GM10248 (cell line): ENCODE data around the gene CCDC74B.
"Not testable (repeated sequence)": the region's sequence is repeated elsewhere in the genome, so short reads cannot be mapped to it uniquely, and the experiment has no call there.

Experiments
- CTCF ChIA-PET: fragments of 300-600 bp; sonication (Branson Sonifier 250); formaldehyde crosslinking; extraction: SDS; loops from one replicate; lab custom pipeline; 2021; ENCODE audit warnings: antibody characterized with exemption; lab: Yijun Ruan, JAX
- POLR2A ChIA-PET: fragments of 350-650 bp; sonication (Branson Sonifier 250); formaldehyde crosslinking; extraction: SDS; loops from one replicate; lab custom pipeline; 2020; ENCODE audit warnings: antibody characterized with exemption; lab: Yijun Ruan, JAX
- DNase-seq: peaks from one replicate; pipeline ENCODE4 v3.0.0; 2012; ENCODE audit errors: extremely low spot score
- TF ChIP-seq, protein P1 (sequence below): IDR thresholded peaks from 2 replicates; pipeline ENCODE4 v1.5.1; 2012; ENCODE audit warnings: mild to moderate bottlenecking, low read depth; ENCODE audit errors: extremely low read depth, missing control alignments, control extremely low read depth

The CCDC74B gene

DNA sequence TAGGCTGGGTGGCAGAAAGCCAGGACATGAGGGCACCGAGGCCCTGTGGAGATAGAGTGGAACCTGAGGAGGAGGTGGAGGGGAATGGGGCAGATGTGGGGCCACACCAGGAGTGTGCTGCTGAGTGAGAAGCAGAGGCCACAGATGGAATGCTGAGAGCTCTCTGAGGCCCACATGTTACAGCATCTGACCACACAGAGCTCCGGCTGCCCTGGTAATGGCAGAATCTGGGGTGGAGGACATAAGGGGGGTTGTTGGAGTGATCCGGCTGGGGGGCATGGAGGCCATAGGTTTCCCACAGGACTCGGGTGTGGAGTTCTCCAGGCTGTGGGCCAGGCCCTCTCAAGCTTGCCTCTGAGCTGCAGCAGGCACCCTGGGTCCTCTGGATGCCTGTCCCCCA is 41.0 kb upstream of the CCDC74B start:
- CTCF ChIA-PET = no interaction called here
- POLR2A ChIA-PET = interaction anchor here (1.2 kb wide), 1 partner anchor 1303 kb away, joined by 5 read pairs; no protein-coding TSS in a partner anchor
- DNase-seq = no peak
- TF ChIP-seq, protein P1, sequence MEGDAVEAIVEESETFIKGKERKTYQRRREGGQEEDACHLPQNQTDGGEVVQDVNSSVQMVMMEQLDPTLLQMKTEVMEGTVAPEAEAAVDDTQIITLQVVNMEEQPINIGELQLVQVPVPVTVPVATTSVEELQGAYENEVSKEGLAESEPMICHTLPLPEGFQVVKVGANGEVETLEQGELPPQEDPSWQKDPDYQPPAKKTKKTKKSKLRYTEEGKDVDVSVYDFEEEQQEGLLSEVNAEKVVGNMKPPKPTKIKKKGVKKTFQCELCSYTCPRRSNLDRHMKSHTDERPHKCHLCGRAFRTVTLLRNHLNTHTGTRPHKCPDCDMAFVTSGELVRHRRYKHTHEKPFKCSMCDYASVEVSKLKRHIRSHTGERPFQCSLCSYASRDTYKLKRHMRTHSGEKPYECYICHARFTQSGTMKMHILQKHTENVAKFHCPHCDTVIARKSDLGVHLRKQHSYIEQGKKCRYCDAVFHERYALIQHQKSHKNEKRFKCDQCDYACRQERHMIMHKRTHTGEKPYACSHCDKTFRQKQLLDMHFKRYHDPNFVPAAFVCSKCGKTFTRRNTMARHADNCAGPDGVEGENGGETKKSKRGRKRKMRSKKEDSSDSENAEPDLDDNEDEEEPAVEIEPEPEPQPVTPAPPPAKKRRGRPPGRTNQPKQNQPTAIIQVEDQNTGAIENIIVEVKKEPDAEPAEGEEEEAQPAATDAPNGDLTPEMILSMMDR = no peak

DNA sequence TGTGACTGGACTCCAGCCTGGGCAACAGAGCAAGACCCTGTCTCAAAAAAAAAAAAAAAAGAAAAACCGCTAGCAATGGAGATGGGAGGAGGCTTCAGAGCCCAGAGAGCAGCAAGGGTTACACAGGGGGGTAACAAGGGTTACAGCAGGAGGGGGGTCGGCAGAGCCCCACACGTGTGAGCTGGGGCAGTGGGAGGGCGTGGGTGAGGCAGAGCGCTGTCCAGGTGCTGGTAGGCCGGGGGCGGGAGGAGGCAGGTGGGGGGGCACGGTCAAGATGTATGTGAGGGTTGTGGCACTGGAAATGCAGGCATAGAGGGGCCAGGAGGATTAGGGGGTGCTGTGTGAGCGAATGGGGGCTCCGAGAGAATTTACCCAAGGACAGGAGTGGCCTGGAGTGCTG is 40.5 kb upstream of the CCDC74B start:
- TF ChIP-seq, protein P1 = no peak
- DNase-seq = no peak
- POLR2A ChIA-PET = interaction anchor here (1.2 kb wide), 1 partner anchor 1304 kb away, joined by 5 read pairs; no protein-coding TSS in a partner anchor
- CTCF ChIA-PET = no interaction called here

DNA sequence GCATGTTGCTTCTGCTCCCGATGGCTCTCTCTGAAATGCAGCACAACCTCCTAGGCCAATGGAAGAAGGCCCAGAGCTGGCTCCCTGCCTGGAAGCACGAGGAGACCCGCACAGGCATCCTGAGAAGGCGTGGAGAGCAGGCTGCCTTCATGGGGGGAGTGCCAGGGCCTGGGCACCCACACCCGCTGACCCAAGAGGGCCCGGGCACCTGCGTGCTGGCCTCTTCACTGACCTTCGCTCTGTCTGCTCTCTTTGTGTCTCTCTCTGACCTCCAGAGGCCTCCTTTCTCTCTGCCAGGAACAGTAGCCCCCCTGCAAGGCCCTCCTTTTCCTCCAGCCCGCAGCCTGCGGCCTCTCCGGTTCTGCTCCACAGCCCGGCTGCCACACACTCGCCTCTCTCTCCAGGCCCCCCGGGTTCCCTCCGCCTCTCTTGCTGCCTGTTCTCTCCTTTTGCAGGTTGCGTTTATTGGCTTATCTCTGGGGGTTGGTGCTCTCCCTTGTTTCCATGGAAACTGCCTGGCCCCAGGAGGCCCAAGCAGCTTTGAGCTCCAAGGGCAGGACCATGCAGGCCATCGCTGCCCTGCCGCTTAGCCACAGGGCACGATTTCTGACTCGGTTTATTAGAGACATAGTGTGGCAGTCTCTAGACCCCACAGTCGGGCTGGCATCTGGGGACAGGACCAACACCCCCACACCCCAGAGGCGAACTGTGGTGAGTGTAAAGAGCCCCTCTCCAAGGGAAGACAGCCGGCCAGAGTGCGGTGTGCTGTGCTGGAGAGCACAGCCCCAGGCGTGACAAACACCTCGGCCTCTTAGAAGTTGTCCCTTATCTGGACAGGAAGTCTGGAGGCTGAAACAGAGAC is 38.8 kb upstream of the CCDC74B start:
- no peak for DNase-seq
- TF ChIP-seq, protein P1 = no peak
- ChIA-PET POLR2A (no interaction called here), CTCF (no interaction called here)

DNA sequence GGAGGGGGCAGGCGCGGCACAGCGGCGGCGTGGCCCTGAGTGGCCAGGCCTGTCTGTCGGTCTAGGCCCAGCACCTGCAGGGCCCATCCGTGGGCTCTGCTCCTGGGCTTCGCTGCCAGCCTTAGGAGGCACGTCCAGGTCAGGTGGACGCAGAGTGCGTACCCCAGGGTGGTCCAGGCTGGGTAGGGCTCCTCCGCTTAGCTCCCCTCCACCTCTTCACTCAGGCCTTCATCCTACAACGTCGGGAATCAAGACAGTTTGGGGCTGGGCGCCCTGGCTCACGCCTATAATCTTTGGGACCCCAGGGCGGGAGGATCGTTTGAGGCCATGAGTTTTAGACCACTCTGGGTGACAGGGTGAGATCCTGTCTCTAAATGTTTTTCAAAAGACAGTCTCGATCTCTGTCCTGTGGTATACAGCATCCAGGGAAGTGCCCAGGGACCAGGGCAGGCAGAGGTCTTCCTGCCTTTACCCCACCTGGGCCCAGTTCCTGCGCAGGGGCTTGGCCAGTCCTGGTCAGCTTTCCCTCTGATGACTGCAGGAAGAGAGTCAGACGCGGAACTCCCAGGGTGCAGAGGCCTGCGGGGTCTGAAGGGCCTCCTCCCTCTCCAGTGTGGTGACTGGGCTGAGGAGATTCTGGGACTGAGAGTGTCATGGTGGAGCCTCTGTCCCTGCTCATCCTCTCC is 38.1 kb upstream of the CCDC74B start:
- POLR2A ChIA-PET, DNase-seq: not testable (repeated sequence)
- CTCF ChIA-PET = interaction anchor here (0.7 to 2.4 kb wide), 4 partner anchors 8 to 159 kb away, joined by 3 to 20 read pairs (median 3); partner anchors contain the start of gene IMP4

DNA sequence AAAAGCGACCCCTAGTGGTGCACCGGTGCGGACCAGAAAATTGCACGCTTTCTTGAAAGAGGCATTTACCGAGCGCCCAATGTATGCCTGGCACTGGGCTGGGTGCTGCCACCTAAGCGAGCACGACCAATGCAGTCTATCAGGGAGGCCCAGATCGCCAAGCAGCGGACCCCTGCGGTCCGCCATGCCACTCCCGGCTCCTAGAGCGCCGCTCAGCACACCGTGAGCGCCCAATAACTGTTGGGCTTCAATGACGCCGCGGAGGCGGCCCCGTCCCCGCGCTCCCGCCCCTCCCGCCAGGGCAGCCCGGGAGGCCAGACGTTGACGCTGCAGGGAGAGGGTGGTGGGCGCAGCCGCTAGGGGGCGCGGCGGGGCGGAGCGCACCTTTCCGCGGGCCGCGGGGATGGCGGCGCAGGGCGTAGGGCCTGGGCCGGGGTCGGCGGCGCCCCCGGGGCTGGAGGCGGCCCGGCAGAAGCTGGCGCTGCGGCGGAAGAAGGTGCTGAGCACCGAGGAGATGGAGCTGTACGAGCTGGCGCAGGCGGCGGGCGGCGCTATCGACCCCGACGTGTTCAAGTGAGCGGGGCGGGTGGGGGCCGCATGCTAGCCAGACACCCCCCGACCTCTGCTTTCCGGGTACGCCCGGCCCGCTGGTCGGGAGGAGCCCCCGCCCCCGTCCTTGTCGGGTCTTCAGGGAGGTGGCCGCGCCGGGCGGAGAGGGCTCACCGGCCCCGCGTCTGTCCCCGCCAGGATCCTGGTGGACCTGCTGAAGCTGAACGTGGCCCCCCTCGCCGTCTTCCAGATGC is 37.2 kb upstream of the CCDC74B start, which contains the start of gene MZT2B:
MZT2B (plus strand) TSS at position 383 of the 803 bp plus-strand sequence; CDS start at position 404, 21 bp downstream.
- CTCF ChIA-PET = interaction anchor here (0.7 to 2.4 kb wide), 9 partner anchors 9 to 170 kb away, joined by 3 to 20 read pairs (median 5); partner anchors contain the start of gene IMP4
- POLR2A ChIA-PET = interaction anchor here (0.6 kb wide), 2 partner anchors 103 to 161 kb away, joined by 3 read pairs; no protein-coding TSS in a partner anchor
- DNase-seq = peak; percentile 92
- TF ChIP-seq, protein P1 = peak; percentile 88

DNA sequence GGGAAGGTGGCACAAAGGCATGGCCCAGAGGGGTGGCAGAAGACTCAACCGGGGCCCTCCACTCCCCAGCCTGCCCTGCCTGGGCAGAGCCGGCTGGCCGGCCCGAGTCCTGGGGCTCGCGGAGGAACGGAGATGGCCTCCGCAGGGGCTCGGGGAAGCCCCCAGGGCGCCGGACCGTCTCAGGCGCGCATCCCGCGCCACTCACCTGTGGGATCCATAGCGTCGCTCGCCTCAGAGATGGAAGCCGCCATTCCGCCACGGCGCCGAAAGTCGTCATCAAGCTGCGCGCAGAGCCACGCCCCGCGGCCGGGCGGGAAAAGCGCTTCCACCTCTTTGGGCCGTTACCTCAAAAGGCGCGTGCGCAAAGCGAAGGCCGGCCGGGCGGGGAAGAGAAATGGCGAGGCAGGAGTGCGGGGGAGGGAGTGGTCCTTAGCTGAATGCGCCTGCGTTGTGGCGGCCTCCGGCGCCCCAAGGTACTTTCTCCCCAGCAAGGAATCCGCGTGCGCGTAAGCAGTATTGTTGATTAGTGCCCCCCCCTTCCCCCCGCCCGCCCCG is 36.5 kb upstream of the CCDC74B start, which contains the start of gene SMPD4:
SMPD4 (minus strand) TSS at position 278 of the 555 bp plus-strand sequence. CDS start 5,010 bp downstream, outside the sequence.
- TF ChIP-seq, protein P1 = no peak
- POLR2A ChIA-PET = interaction anchor here (0.6 kb wide), 2 partner anchors 103 to 161 kb away, joined by 3 read pairs; no protein-coding TSS in a partner anchor
- CTCF ChIA-PET = interaction anchor here (0.6 to 2.4 kb wide), 11 partner anchors 10 to 173 kb away, joined by 3 to 20 read pairs (median 3); partner anchors contain the start of genes CCDC74B and IMP4
- DNase-seq = peak; percentile 92

DNA sequence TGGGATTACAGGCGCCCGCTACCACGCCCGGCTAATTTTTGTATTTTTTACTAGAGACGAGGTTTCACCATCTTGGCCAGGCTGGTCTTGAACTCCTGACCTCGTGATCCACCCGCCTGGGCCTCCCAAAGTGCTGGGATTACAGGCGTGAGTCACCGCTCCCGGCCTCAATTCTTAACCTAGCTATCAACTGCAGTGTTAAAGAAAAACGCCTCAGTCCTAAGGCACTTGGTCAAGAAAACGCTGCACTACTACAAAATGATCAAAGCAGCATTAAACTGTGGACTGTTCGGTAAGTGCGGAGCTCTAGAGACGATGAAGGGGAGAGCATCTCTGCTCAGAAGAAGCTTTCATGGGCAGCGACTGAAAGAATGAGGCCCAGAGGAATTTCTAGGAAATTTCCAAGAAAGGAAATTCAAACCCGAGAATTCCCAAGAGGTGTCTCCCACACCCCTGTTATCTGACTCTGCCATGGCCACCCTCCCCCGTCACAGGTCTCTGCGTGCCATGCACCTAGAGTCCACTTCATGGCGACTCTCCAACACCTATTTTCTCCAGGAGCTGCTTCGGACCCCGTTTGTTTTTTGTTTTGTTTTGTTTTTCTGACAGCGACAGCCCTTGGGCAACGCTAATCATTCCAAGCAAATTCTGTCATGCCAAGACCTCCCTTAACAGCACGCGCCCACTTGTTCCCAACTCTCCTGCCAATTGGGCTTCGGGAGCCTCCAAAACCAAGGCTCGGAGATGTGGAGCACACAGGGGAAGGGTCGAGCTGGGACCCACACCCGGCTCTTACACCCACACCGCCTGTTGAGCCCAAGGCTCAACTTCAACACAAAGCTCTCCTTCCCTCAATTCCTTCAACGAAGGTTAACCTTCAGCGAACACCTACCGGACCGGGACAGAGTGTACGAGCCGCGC is 35.8 kb upstream of the CCDC74B start:
- ChIA-PET POLR2A (interaction anchor here (0.6 kb wide), 1 partner anchor 104 kb away, joined by 3 read pairs; no protein-coding TSS in a partner anchor), CTCF (interaction anchor here (0.6 to 2.4 kb wide), 13 partner anchors 9 to 174 kb away, joined by 3 to 20 read pairs (median 3); partner anchors contain the start of genes CCDC74B and IMP4)
- not testable (repeated sequence) for DNase-seq

DNA sequence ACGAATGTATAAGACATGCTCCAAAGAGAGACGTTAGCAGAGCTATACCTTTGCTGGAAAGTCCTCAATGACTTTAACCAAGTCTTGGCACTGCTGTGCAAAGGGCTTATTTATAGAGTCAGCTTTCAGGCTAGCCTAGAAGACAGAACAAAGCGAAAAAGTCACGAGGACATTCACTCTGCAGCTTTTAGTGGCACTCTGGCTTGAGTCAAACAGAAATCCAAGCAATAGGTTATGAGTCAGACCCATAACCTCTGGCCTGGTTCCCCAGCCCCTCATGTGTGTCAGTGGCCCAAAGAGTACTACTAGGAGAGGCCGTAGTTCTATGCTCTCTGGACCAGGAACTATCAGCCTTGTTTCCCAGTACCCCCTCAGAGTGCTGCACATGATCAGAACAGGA is 30.0 kb upstream of the CCDC74B start:
- CTCF ChIA-PET = interaction anchor here (1.0 kb wide), 1 partner anchor 151 kb away, joined by 3 read pairs; no protein-coding TSS in a partner anchor
- DNase-seq, POLR2A ChIA-PET: not testable (repeated sequence)
